Measurements from ENCODE around the gene TLX3.

TLX3 gene

GRCh38 chr5:171340491-171340890 lies 31.4 kb downstream of the TLX3 start:
- no peaks in the 10 kb centered on the region for H3K79me2 ChIP-seq
- H2AFZ ChIP-seq: no peak overlapping the region
- no peak overlapping the region for H3K4me2 ChIP-seq (ENCODE audit: low read length)
- no peaks in the 10 kb centered on the region for H3K36me3 ChIP-seq (ENCODE audit: control insufficient read depth, insufficient read depth, low read length)
- H3K4me1 ChIP-seq: no peaks in the 10 kb centered on the region
- H3K27me3 ChIP-seq (ENCODE audit: control insufficient read depth, insufficient read depth, low read length): no peaks in the 10 kb centered on the region
- no peak overlapping the region for H3K4me3 ChIP-seq (ENCODE audit: low read depth, low read length)
- no peak for TF ChIP-seq CTCF (IDR thresholded peaks at IDR 0.05)
- no peaks in the 10 kb centered on the region for H3K9me3 ChIP-seq (ENCODE audit: control insufficient read depth, low read length)
- no peak overlapping the region for H3K9ac ChIP-seq
- no peak overlapping the region for H3K27ac ChIP-seq

DNA sequence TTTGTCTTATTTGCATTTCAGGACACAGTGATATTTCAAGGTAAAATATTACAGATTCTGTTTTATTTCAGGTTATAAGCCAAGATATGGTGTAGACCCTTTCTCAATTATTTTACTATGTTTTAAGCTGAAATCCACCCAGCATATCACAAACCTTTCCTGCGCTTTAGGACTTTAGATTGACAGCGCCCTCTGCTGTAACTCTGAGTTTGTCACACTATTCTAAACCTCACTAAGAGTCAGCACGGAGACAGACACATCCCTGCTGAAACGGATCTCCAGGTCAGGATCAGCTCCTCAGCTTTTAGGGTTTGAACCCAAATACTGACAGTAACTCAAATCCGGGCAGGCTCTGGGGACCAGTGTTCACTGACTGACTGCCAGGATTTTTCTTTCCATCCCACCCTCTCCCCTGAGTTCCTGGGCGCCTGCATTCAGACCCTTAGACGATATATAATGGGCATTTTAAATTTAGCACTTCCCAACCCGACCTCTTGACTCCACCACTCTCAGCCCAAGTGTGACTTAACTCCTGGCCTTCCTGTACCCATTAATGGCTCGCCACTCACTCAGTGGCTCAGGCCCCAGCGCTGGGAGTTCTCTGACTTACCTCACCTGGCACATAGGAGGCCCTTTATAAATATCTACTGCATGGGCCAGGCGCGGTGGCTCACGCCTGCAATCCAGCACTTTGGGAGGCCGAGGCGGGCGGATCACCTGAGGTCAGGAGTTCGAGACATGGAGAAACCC lies 33.5 kb downstream of the TLX3 start:
- H3K36me3 ChIP-seq (ENCODE audit: control insufficient read depth, insufficient read depth, low read length): no peaks in the 10 kb centered on the region
- no peaks in the 10 kb centered on the region for H3K27me3 ChIP-seq (ENCODE audit: control insufficient read depth, insufficient read depth, low read length)

GRCh38 chr5:171344936-171345608 lies 36.0 kb downstream of the TLX3 start:
- no peaks in the 10 kb centered on the region for H3K27me3 ChIP-seq (ENCODE audit: control insufficient read depth, insufficient read depth, low read length)
- TF ChIP-seq CTCF (IDR thresholded peaks at IDR 0.05): no peak
- H3K4me2 ChIP-seq (ENCODE audit: low read length): no peak overlapping the region
- no peak overlapping the region for H3K27ac ChIP-seq
- H3K4me1 ChIP-seq: no peaks in the 10 kb centered on the region
- H2AFZ ChIP-seq: no peak overlapping the region
- H3K9me3 ChIP-seq (ENCODE audit: control insufficient read depth, low read length): no peaks in the 10 kb centered on the region
- no peaks in the 10 kb centered on the region for H3K79me2 ChIP-seq
- H3K9ac ChIP-seq: no peak overlapping the region
- no peak overlapping the region for H3K4me3 ChIP-seq (ENCODE audit: low read depth, low read length)
- H3K36me3 ChIP-seq (ENCODE audit: control insufficient read depth, insufficient read depth, low read length): no peaks in the 10 kb centered on the region

More for the DNA sequence above, 33.5 kb downstream of the TLX3 start:
- no peak overlapping the region for H3K27ac ChIP-seq
- H3K9ac ChIP-seq: no peak overlapping the region
- H3K4me3 ChIP-seq (ENCODE audit: low read depth, low read length): no peak overlapping the region
- H3K79me2 ChIP-seq: no peaks in the 10 kb centered on the region
- no peaks in the 10 kb centered on the region for H3K4me1 ChIP-seq
- no peaks in the 10 kb centered on the region for H3K9me3 ChIP-seq (ENCODE audit: control insufficient read depth, low read length)
- TF ChIP-seq CTCF (IDR thresholded peaks at IDR 0.05): peak; percentile 47
- H2AFZ ChIP-seq: no peak overlapping the region
- no peak overlapping the region for H3K4me2 ChIP-seq (ENCODE audit: low read length)

DNA sequence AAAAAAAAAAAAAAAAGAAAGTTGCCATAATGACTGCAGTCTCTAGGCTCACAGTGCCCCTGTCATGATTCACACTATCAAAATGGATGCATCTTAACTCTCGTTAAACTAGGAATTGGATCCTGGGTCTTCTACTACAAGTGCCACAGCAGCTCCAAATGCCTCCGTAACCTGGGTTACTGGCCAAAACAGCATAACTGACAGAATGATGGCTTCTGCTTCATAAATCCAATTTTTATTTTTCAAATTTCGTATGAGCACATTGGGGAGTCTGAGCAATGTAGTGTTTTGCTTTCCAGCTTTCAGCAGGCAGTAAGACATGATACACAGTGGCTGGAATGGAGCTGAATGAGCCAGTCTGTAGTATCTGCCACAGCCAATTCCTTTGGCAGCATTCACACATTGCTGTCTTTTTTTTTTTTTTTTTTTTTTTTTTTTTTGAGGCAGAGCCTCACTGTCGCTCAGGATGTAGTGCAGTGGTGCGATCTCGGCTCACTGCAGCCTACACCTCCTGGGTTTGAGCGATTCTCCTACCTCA lies 42.6 kb downstream of the TLX3 start:
- H3K4me3 ChIP-seq (ENCODE audit: low read depth, low read length): no peak overlapping the region
- no peak overlapping the region for H3K4me2 ChIP-seq (ENCODE audit: low read length)
- no peak overlapping the region for H2AFZ ChIP-seq
- H3K4me1 ChIP-seq: no peaks in the 10 kb centered on the region
- H3K27me3 ChIP-seq (ENCODE audit: control insufficient read depth, insufficient read depth, low read length): no peaks in the 10 kb centered on the region
- no peaks in the 10 kb centered on the region for H3K9me3 ChIP-seq (ENCODE audit: control insufficient read depth, low read length)
- TF ChIP-seq CTCF (IDR thresholded peaks at IDR 0.05): no peak
- H3K9ac ChIP-seq: no peak overlapping the region
- H3K27ac ChIP-seq: no peak overlapping the region
- no peaks in the 10 kb centered on the region for H3K36me3 ChIP-seq (ENCODE audit: control insufficient read depth, insufficient read depth, low read length)
- no peaks in the 10 kb centered on the region for H3K79me2 ChIP-seq

Data from parathyroid adenoma (tissue), 2 donors.